Astrocyte of the spinal cord (primary cell): ENCODE measurements around the gene TASOR.
"Not testable (repeated sequence)": the region's sequence is repeated elsewhere in the genome, so short reads cannot be mapped to it uniquely, and the experiment has no call there.

Source experiments
- DNase-seq: peaks from one replicate; pipeline ENCODE4 v3.0.0; 2011; ENCODE audit warnings: low read depth, low spot score
- H3K4me3 ChIP-seq: 2 replicates; pipeline ENCODE4 v1.5.1; 2011; ENCODE audit warnings: low read depth, mild to moderate bottlenecking, low read length, moderate library complexity
- CTCF ChIP-seq: IDR thresholded peaks from 2 replicates; pipeline ENCODE4 v1.5.1; 2012; ENCODE audit warnings: low read depth, mild to moderate bottlenecking, low read length, inconsistent platforms
- in situ Hi-C: cut with HindIII; loops from 2 replicates; pipeline ENCODE4 v1.10.0; 2017; ENCODE audit warnings: low sequenced_read_pairs

Gene TASOR

GRCh38 chr3:56683122-56683817 lies at the start of gene TASOR:
Gene TASOR (minus strand): TSS chr3:56683265. CDS start chr3:56683006, 259 bp downstream.
- no peak for TF ChIP-seq CTCF
- peak; percentile 81 for DNase-seq
- in situ Hi-C loops = no loop called here
- H3K4me3 ChIP-seq = peak within 1 kb of the TSS; percentile 81

- no peak for DNase-seq
- no peak overlapping the region for H3K4me3 ChIP-seq
- in situ Hi-C loops = no loop called here
- no peak for TF ChIP-seq CTCF
Observed at GRCh38 chr3:56732109-56732508, 49.0 kb upstream of the TASOR start.

GRCh38 chr3:56725175-56725574 lies 42.1 kb upstream of the TASOR start:
- no peak overlapping the region for H3K4me3 ChIP-seq
- peak; percentile 5 for DNase-seq
- in situ Hi-C loops = no loop called here
- no peak for TF ChIP-seq CTCF

- in situ Hi-C loops = no loop called here
- DNase-seq = no peak
- H3K4me3 ChIP-seq = no peak overlapping the region
- no peak for TF ChIP-seq CTCF
Observed at GRCh38 chr3:56724676-56725075, 41.6 kb upstream of the TASOR start.

DNA sequence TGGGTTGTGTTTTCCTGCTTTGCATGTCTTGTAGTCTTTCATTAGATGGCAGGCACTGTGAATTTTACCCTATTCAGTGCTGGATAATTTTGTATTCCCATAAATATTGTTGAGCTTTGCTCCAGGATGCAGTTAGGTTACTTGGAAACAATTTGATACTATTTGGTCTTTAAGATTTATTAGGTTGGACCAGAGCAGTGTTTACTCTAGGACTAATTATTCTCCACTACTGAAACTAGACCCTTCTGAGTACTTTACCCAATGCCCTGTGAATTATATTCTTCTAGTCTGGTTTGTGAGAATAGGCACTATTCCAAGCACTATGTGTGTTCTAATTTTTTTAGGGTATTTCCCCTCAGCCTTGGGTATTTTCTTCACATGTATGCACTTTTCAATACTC lies 37.8 kb upstream of the TASOR start:
- TF ChIP-seq CTCF = no peak
- H3K4me3 ChIP-seq = no peak overlapping the region
- DNase-seq = no peak
- in situ Hi-C loops = no loop called here

DNA sequence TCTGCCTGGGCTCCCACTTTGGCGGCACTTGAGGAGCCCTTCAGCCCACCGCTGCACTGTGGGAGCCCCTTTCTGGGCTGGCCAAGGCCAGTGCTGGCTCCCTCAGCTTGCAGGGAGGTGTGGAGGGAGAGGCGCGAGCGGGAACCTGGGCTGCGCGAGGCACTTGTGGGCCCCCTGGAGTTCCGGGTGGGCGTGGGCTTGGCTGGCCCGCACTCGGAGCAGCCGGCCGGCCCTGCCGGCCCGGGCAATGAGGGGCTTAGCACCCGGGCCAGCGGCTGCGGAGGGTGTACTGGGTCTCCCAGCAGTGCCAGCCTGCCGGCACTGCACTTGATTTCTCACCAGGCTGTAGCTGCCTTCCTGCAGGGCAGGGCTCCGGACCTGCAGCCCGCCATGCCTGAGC lies 35.7 kb upstream of the TASOR start:
- H3K4me3 ChIP-seq, in situ Hi-C loops, DNase-seq: not testable (repeated sequence)

- DNase-seq = no peak
- TF ChIP-seq CTCF = no peak
- no peak overlapping the region for H3K4me3 ChIP-seq
- in situ Hi-C loops = no loop called here
Observed at GRCh38 chr3:56711344-56711743, 28.3 kb upstream of the TASOR start.

DNA sequence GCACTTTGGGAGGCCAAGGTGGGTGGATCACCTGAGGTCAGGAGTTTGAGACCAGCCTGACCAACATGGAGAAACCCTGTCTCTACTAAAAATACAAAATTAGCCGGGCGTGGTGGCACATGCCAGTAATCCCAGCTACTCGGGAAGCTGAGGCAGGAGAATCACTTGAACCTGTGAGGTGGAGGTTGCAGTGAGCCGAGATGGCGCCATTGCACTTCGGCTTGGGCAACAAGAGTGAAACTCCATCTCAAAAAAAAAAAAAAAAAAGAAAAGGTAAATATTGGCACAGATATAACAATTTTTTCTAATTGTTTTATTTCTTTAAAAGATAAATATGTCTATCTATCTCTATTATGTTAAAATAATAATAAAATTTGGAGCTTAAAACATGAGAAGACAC lies 24.3 kb upstream of the TASOR start:
- DNase-seq, in situ Hi-C loops, H3K4me3 ChIP-seq: not testable (repeated sequence)
